CD8-positive, alpha-beta memory T cell (primary cell): ENCODE measurements around the gene RTN4RL2. TPM values are rescaled to one million over a fixed set of nuclear protein-coding genes. Genes with fewer than 3 reads are reported as not detected.

Experiments
- CTCF ChIA-PET: fragments of 350-600 bp; sonication (Branson Sonifier 250); formaldehyde crosslinking; loops from one replicate; lab custom pipeline; 2021; ENCODE audit warnings: antibody characterized with exemption; lab: Charles Lee
- POLR2A ChIA-PET: fragments of 350-600 bp; sonication (Branson Sonifier 250); formaldehyde crosslinking; loops from one replicate; lab custom pipeline; 2021; ENCODE audit warnings: antibody characterized with exemption; lab: Charles Lee
- DNase-seq, 5 donors: peaks; one replicate each; pipeline versions ENCODE4 v3.0.0 to v3.0.0-alpha.2; 2020 to 2022; ENCODE audit warnings: mixed read lengths in 1 of 5
- H3K27ac ChIP-seq: one replicate; pipeline ENCODE4 v1.7.0; 2013; ENCODE audit warnings: low read depth, mild to moderate bottlenecking, low read length, moderate library complexity
- H3K27me3 ChIP-seq: 2 replicates; pipeline ENCODE4 v1.7.0; 2013; ENCODE audit warnings: low read length, mild to moderate bottlenecking; ENCODE audit not compliant: insufficient read depth, poor library complexity, severe bottlenecking
- H3K36me3 ChIP-seq: 2 replicates; pipeline ENCODE4 v1.7.0; 2013; ENCODE audit warnings: mild to moderate bottlenecking, low read length, moderate library complexity; ENCODE audit not compliant: insufficient read depth
- H3K4me1 ChIP-seq: 2 replicates; pipeline ENCODE4 v1.7.0; 2013; ENCODE audit warnings: mild to moderate bottlenecking, low read length, moderate library complexity; ENCODE audit not compliant: insufficient read depth
- H3K4me3 ChIP-seq: 2 replicates; pipeline ENCODE4 v1.7.0; 2013; ENCODE audit warnings: mild to moderate bottlenecking, low read length
- H3K9me3 ChIP-seq: 2 replicates; pipeline ENCODE4 v1.7.0; 2013; ENCODE audit warnings: mild to moderate bottlenecking, low read length
- H3K27ac Mint-ChIP-seq, 8 donors: one replicate each; pipeline ENCODE4 v1.8.0; 2020 to 2021; ENCODE audit warnings: mixed read lengths in 8 of 8, mild to moderate bottlenecking in 6 of 8, inconsistent platforms in 3 of 8, moderate library complexity in 3 of 8
- H3K27me3 Mint-ChIP-seq, 2 donors: one replicate each; pipeline ENCODE4 v1.8.0; 2020 to 2021; ENCODE audit warnings: mixed read lengths in 2 of 2, mild to moderate bottlenecking in 1 of 2, moderate library complexity in 1 of 2
- H3K36me3 Mint-ChIP-seq, 3 donors: one replicate each; pipeline ENCODE4 v1.8.0; 2020 to 2021; ENCODE audit warnings: mixed read lengths in 3 of 3, inconsistent platforms in 1 of 3, mild to moderate bottlenecking in 1 of 3
- H3K4me1 Mint-ChIP-seq, 3 donors: one replicate each; pipeline ENCODE4 v1.8.0; 2020 to 2021; ENCODE audit warnings: mixed read lengths in 3 of 3, inconsistent platforms in 1 of 3, mild to moderate bottlenecking in 1 of 3
- H3K4me3 Mint-ChIP-seq, 7 donors: one replicate each; pipeline ENCODE4 v1.8.0; 2020 to 2021; ENCODE audit warnings: mixed read lengths in 7 of 7, mild to moderate bottlenecking in 6 of 7, moderate library complexity in 4 of 7, inconsistent platforms in 2 of 7
- H3K9me3 Mint-ChIP-seq, 5 donors: one replicate each; pipeline ENCODE4 v1.8.0; 2020 to 2022; ENCODE audit warnings: mixed read lengths in 5 of 5, mild to moderate bottlenecking in 3 of 5, moderate library complexity in 2 of 5, inconsistent platforms in 1 of 5
- polyA plus RNA-seq: library from polyadenylated mRNA; unstranded; fragments of 300-500 nt; fragmentation: Illumina TruSeq; gene quantifications from one replicate; pipeline ENCODE4 v1.2.3, GENCODE V29; 2021
- total RNA-seq, 2 experiments: library from RNA; stranded (reverse); gene quantifications; one replicate each; pipeline ENCODE4 v1.2.3, GENCODE V29; 2021

The RTN4RL2 gene
- total and polyA plus RNA-seq, 3 experiments from 2014 or later, result 0.24 to 0.28 (median 0.27) TPM

- Histone ChIP-seq H3K27me3 (peaks cover 5% of the 10 kb centered on the region), H3K36me3 (no peaks in the 10 kb centered on the region), H3K4me1 (peaks cover 22% of the 10 kb centered on the region), H3K4me3 (no peak overlapping the region), H3K9me3 (no peaks in the 10 kb centered on the region), H3K27ac (no peak overlapping the region)
- ChIA-PET POLR2A (no interaction called here), CTCF (interaction anchor here (0.8 to 9.4 kb wide), 7 partner anchors 14 to 90 kb away, joined by 3 to 151 read pairs (median 12); partner anchors contain the start of genes RTN4RL2 and UBE2L6)
- no peak for DNase-seq
- Mint-ChIP-seq H3K27me3 (peaks cover 6 to 7% of the 10 kb centered on the region in 2 donors), H3K27ac (no peak overlapping the region), H3K4me1 (peaks cover 19 to 51% (median 25%) of the 10 kb centered on the region in 3 donors), H3K36me3 (peaks cover 0 to 2% (median 0%) of the 10 kb centered on the region in 3 donors), H3K4me3 (peak overlapping the region in 1 of 7 donors; percentile 68), H3K9me3 (no peaks in the 10 kb centered on the region)
These were observed 18.8 kb downstream of the RTN4RL2 start for GRCh38 chr11:57479021-57479663.

DNA sequence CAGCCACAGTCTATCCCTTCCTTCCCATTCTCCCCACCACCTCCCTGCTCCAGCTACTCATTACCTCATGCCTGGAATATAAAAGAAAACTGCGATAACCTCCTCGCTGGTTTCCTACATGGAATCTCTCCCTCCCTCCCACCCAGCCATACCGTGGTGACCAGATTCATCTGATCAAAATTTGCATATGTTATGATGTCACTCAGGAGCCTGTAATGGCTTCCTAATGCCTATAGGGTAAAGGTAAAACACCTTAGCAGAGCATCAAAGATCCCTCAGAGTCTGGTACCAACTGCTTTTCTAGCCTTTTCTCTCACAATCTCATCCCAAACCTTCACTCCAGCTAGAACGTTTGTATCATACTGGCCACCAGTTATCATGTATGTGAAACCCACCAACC lies 19.6 kb downstream of the RTN4RL2 start:
- peaks cover 14% of the 10 kb centered on the region for H3K4me1 ChIP-seq
- peak overlapping the region in 1 of 7 donors; percentile 68 for H3K4me3 Mint-ChIP-seq
- peak overlapping the region in 3 of 8 donors; percentile 2 to 50 (median 3) for H3K27ac Mint-ChIP-seq
- no peaks in the 10 kb centered on the region for H3K27me3 ChIP-seq
- no peaks in the 10 kb centered on the region for H3K36me3 ChIP-seq
- peaks cover 9 to 10% of the 10 kb centered on the region in 2 donors for H3K27me3 Mint-ChIP-seq
- H3K4me3 ChIP-seq, result no peak overlapping the region
- H3K9me3 ChIP-seq, result no peaks in the 10 kb centered on the region
- CTCF ChIA-PET, result interaction anchor here (0.8 to 9.4 kb wide), 7 partner anchors 11 to 143 kb away, joined by 3 to 151 read pairs (median 8); partner anchors contain the start of gene RTN4RL2
- no peak for DNase-seq
- H3K36me3 Mint-ChIP-seq, result peaks cover 0 to 9% (median 2%) of the 10 kb centered on the region in 3 donors
- H3K4me1 Mint-ChIP-seq, result peaks cover 15 to 43% (median 19%) of the 10 kb centered on the region in 3 donors
- H3K27ac ChIP-seq, result no peak overlapping the region
- H3K9me3 Mint-ChIP-seq, result no peaks in the 10 kb centered on the region
- POLR2A ChIA-PET, result no interaction called here

- DNase-seq, result peak in 4 of 5 donors; percentile 34 to 71 (median 45)
- Histone ChIP-seq H3K4me3 (no peak overlapping the region), H3K27me3 (no peaks in the 10 kb centered on the region), H3K9me3 (no peaks in the 10 kb centered on the region), H3K36me3 (no peaks in the 10 kb centered on the region), H3K4me1 (peaks cover 7% of the 10 kb centered on the region), H3K27ac (no peak overlapping the region)
- Mint-ChIP-seq H3K36me3 (peaks cover under 1 to 16% (median 5%) of the 10 kb centered on the region in 3 donors), H3K27me3 (peaks cover 11 to 13% of the 10 kb centered on the region in 2 donors), H3K27ac (peak overlapping the region in 3 of 8 donors; percentile 2 to 50 (median 3)), H3K9me3 (no peaks in the 10 kb centered on the region), H3K4me3 (peak overlapping the region in 2 of 7 donors; percentile 4 to 8), H3K4me1 (peaks cover 10 to 37% (median 16%) of the 10 kb centered on the region in 3 donors)
- ChIA-PET POLR2A (no interaction called here), CTCF (interaction anchor here (1.0 to 9.4 kb wide), 9 partner anchors 11 to 144 kb away, joined by 3 to 151 read pairs (median 5); partner anchors contain the start of gene RTN4RL2)
These were observed 20.2 kb downstream of the RTN4RL2 start for GRCh38 chr11:57480409-57481137.

DNA sequence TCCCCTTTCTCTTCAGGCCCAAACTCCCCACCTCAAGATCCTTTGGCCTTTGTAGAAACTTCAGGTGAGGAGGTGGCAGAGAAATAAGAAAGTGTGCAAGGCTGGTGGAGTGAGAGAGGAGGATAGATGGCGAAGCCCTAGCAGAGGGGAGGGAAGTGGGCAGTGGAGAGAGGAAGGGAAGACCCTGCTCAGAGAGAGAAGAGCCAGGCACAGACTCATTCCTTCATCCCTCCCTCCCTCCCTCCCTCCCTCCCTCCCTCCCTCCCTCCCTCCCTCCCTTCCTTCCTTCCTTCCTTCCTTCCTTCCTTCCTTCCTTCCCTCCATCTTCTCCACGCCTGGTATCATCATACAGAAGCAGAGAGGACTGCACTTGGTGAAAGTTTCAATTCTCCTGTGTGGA lies 21.0 kb downstream of the RTN4RL2 start:
- peaks cover 14 to 16% of the 10 kb centered on the region in 2 donors for H3K27me3 Mint-ChIP-seq
- H3K4me1 ChIP-seq, result no peaks in the 10 kb centered on the region
- H3K27ac Mint-ChIP-seq, result no peak overlapping the region
- no peak for DNase-seq
- no peaks in the 10 kb centered on the region for H3K27me3 ChIP-seq
- H3K9me3 ChIP-seq, result no peaks in the 10 kb centered on the region
- POLR2A ChIA-PET, result no interaction called here
- no peaks in the 10 kb centered on the region for H3K36me3 ChIP-seq
- peaks cover 4 to 21% (median 10%) of the 10 kb centered on the region in 3 donors for H3K36me3 Mint-ChIP-seq
- H3K4me3 ChIP-seq, result no peak overlapping the region
- no peak overlapping the region for H3K4me3 Mint-ChIP-seq
- CTCF ChIA-PET, result interaction anchor here (1.0 to 9.4 kb wide), 7 partner anchors 10 to 136 kb away, joined by 3 to 151 read pairs (median 5); partner anchors contain the start of gene RTN4RL2
- no peak overlapping the region for H3K27ac ChIP-seq
- peaks cover 0 to 2% (median 0%) of the 10 kb centered on the region in 5 donors for H3K9me3 Mint-ChIP-seq
- peaks cover 5 to 29% (median 11%) of the 10 kb centered on the region in 3 donors for H3K4me1 Mint-ChIP-seq

DNA sequence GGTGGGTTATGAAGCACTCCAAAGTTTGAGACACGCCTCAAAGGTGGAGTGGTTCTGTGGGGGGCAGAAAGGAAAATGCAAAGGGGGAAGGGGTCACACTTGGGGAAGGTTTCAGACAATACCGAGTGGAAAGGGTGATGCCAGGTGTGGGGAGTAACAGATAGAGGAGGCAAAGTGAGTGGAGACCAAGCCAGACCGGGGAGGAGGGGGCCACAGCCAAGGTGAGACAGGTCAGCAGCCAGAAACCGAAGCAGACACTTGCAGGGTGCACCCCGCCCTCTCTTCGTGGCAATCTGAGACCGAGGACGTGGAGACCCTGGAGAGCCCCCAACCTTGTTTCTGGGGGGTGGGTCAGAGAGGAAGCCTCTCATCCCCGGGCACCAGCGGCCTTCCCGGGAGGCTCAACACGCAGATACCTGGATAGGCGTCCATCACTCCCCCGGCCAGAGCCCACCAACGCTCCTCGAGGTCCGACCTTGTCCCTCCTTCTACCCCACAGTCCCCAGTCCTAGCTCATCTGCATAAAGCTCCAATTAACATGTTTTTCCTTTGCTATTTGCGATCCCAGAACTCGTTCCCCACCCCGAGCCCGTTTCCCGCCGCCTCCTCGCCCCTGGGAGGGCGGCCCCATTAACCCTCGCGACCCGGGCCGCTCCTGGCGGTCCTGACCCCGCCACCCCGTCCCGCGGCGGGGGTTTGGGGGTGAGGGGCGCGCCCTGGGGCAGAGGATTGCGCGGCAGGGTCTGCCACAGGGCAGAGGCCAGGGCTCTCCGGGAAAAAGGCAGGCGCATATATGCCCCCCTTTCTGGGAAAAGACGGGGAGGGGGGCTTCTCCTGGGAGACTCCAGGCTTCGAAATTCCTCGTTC lies 21.8 kb downstream of the RTN4RL2 start:
- Mint-ChIP-seq H3K9me3 (peaks cover 0 to 2% (median 0%) of the 10 kb centered on the region in 5 donors), H3K27ac (no peak overlapping the region), H3K36me3 (peaks cover 4 to 21% (median 10%) of the 10 kb centered on the region in 3 donors), H3K4me3 (peak overlapping the region in 1 of 7 donors; percentile 15), H3K27me3 (peaks cover 14 to 16% of the 10 kb centered on the region in 2 donors), H3K4me1 (peaks cover 5 to 24% (median 11%) of the 10 kb centered on the region in 3 donors)
- Histone ChIP-seq H3K27me3 (no peaks in the 10 kb centered on the region), H3K4me3 (no peak overlapping the region), H3K9me3 (no peaks in the 10 kb centered on the region), H3K36me3 (no peaks in the 10 kb centered on the region), H3K27ac (no peak overlapping the region), H3K4me1 (no peaks in the 10 kb centered on the region)
- POLR2A ChIA-PET, result no interaction called here
- no peak for DNase-seq
- CTCF ChIA-PET, result interaction anchor here (1.9 to 9.4 kb wide), 5 partner anchors 10 to 132 kb away, joined by 5 to 151 read pairs (median 8); partner anchors contain the start of gene RTN4RL2

- Histone ChIP-seq H3K4me1 (no peaks in the 10 kb centered on the region), H3K9me3 (no peaks in the 10 kb centered on the region), H3K36me3 (no peaks in the 10 kb centered on the region), H3K27ac (no peak overlapping the region), H3K27me3 (no peaks in the 10 kb centered on the region), H3K4me3 (no peak overlapping the region)
- Mint-ChIP-seq H3K36me3 (peaks cover 12 to 29% (median 18%) of the 10 kb centered on the region in 3 donors), H3K9me3 (peaks cover 0 to 2% (median 0%) of the 10 kb centered on the region in 5 donors), H3K4me3 (peak overlapping the region in 1 of 7 donors; percentile 15), H3K27ac (no peak overlapping the region), H3K27me3 (peaks cover 15 to 19% of the 10 kb centered on the region in 2 donors), H3K4me1 (peaks cover 5 to 23% (median 11%) of the 10 kb centered on the region in 3 donors)
- DNase-seq, result peak; percentile 40 to 68 (median 51)
- POLR2A ChIA-PET, result no interaction called here
- CTCF ChIA-PET, result interaction anchor here (1.1 to 9.4 kb wide), 8 partner anchors 11 to 318 kb away, joined by 3 to 151 read pairs (median 5); partner anchors contain the start of genes RTN4RL2 and SLC43A1
These were observed 22.6 kb downstream of the RTN4RL2 start for GRCh38 chr11:57482782-57483561.
